22Rv1 (cell line): ENCODE results near the gene SERPINB3.
"Not testable (repeated sequence)": the region's sequence is repeated elsewhere in the genome, so short reads cannot be mapped to it uniquely, and the experiment has no call there.

Experiments used
- ZFX ChIP-seq: fragments of 450-650 bp; IDR thresholded peaks from 2 replicates; pipeline ENCODE4 v1.6.1; 2017; ENCODE audit warnings: antibody characterized with exemption, borderline replicate concordance
- TF ChIP-seq, protein P1 (sequence below): fragments of 450-650 bp; IDR thresholded peaks from 2 replicates; pipeline ENCODE4 v1.5.1; 2017; ENCODE audit warnings: mild to moderate bottlenecking

DNA sequence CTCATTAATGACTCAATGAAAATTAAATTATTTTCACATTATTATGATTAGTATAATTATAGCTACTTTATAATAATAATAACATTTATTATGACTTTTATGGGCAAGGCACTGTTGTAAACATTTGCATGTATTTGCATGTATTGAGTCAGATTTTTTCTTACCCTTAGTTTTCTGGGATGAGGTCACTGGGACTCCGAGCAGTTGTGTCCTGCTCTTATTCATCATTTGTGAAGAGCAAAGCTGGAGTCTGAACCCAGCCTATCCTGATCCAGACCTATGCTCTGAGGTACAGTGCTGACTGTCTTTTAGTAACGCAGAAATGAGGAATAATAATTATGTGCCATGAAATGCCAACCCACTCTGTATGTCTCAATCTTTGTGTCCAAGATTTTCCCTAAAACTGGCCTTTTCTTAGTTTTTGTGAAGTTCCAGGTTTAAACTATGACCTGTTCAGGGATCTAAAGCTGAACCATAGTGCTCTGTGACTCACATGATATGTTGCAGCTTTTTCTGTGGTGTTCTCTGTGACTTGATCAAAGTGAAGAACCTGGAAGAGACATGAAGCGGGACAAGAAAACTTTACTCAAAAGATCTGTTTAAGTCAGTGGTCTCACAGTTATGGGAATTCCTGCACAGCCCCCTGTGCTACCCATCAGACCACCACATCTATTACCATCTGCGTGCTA, 18.9 kb downstream of the SERPINB3 start:
- TF ChIP-seq, protein P1, sequence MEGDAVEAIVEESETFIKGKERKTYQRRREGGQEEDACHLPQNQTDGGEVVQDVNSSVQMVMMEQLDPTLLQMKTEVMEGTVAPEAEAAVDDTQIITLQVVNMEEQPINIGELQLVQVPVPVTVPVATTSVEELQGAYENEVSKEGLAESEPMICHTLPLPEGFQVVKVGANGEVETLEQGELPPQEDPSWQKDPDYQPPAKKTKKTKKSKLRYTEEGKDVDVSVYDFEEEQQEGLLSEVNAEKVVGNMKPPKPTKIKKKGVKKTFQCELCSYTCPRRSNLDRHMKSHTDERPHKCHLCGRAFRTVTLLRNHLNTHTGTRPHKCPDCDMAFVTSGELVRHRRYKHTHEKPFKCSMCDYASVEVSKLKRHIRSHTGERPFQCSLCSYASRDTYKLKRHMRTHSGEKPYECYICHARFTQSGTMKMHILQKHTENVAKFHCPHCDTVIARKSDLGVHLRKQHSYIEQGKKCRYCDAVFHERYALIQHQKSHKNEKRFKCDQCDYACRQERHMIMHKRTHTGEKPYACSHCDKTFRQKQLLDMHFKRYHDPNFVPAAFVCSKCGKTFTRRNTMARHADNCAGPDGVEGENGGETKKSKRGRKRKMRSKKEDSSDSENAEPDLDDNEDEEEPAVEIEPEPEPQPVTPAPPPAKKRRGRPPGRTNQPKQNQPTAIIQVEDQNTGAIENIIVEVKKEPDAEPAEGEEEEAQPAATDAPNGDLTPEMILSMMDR = not testable (repeated sequence)
- not testable (repeated sequence) for TF ChIP-seq ZFX
